SK-N-DZ (cell line): ENCODE data around the gene TMED5. TPM values are rescaled to one million over a fixed set of nuclear protein-coding genes. Genes with fewer than 3 reads are reported as not detected.
"Not testable (repeated sequence)": the region's sequence is repeated elsewhere in the genome, so short reads cannot be mapped to it uniquely, and the experiment has no call there.

Source experiments
- DNase-seq: peaks from one replicate; pipeline ENCODE4 v3.0.0-alpha.2; 2015; ENCODE audit warnings: low spot score
- polyA plus RNA-seq, 2 experiments: library from polyadenylated mRNA; depleted of rRNA; stranded (reverse); fragments of >200 nt; gene quantifications; 2 replicates each; pipeline ENCODE4 v1.2.3, GENCODE V29; 2014

Gene TMED5
- polyA plus RNA-seq (2014; cell fraction: cytosol; rRNA removed), result 36.6 and 37.6 TPM in 2 replicates
- polyA plus RNA-seq (2014; cell fraction: nucleus; rRNA removed), result 28.9 and 29.2 TPM in 2 replicates

DNA sequence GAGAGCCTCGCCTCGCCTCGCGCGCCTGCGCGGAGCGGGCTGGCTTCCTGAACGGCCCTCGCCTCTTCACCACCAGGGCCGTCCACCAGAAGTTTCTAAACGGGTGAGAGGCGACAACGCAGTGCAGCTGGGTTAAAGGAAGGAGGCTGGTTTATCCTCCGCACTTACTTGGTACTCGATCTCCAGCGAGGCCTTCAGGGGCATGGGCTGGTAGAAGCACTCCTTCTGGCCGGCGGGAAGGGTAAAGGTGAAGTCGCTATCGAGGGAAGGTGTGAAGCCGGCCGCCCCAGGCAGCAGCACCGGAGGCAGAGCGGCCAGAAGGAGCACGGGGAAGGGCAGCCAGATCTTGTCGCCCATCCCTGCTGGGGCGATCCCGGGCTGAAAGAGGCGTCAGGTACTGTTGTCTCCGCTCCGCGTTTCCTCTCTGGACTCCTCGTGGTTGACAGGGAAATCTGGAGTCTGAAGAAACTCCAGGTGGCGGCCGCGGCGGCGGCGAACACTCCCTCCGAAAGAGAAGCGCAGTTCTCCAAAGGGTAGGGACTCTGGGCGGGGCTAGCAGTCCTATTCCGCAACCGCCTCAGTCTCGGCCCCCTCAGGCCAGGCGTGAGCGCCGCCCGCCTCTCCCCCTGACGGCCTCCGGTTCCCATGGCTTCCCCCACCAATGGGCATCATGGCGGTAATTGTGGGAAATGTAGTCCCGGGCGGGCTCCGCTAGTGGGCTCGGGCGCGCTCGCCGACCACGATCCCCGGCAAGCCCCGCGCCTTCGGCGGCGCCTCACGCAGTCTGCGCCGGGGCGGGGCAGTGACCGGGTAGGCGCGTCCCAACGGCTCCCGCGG, at the start of gene TMED5:
Gene TMED5 (minus strand): TSS at position 528 of the 837 bp plus-strand sequence. CDS start 171 bp downstream, at position 357.
- peak; percentile 96 for DNase-seq

DNA sequence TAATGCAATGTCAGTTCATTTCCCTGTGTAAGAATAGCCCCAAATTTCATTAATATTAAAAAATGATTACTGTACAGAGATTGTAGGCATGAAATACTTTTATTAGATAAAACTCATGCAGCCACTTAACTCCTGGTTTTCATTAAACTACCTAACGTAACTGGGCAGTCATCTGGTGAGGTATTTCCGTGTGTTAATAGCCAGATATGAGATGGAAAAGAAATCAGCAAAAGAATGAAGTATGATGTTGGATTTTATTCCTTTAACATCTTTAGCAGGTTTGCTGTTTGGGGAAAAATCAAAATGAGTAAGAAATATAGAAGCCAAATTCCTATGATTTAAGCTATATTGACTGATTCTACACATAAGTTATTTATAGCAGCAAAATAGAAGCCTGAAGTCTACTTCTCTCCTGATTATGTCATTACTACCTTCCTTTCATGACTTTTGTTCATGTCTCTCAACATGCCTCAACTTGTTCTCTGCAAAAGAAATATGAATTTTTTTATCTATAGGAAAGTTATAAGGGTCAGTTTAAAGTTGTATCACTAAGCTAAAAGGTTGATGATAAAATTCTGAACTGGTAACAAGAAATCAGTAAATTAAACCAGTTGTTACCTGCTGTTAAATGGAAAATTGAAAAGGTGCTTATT, 42.9 kb upstream of the TMED5 start:
- DNase-seq, result no peak

DNA sequence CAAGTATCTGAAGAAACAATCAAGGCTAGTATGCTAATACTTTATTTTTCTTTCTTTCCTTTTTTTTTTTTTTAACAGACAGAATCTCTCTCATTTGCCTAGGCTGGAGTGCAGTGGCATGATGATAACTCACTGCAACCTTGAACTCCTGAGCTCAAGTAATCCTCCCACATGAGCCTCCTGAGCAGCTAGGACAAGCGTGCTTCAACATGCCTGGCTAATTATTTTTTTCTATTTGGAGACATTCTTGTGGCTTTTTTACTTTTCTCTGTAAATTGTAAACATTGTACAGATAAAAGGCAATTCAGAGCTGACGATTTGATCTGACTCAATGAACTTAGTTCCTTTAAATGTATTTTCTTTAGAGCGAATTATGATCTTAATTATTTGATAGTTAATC, 41.7 kb upstream of the TMED5 start:
- DNase-seq, result no peak

DNA sequence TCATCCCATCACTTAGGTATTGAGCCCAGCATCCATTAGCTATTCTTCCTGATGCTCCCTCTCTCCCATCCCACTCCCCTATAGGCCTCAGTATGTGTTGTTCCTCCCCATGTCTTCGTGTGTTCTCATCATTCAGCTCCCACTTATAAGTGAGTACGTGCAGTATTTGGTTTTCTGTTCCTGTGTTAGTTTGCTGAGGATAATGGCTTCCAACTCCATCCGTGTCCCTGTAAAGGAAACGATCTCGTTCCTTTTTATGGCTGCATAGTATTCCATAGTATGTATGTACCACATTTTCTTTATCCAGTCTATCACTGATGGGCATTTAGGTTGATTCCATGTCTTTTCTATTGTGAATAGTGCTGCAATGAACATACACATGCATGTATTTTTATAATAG, 40.5 kb upstream of the TMED5 start:
- DNase-seq, result not testable (repeated sequence)

DNA sequence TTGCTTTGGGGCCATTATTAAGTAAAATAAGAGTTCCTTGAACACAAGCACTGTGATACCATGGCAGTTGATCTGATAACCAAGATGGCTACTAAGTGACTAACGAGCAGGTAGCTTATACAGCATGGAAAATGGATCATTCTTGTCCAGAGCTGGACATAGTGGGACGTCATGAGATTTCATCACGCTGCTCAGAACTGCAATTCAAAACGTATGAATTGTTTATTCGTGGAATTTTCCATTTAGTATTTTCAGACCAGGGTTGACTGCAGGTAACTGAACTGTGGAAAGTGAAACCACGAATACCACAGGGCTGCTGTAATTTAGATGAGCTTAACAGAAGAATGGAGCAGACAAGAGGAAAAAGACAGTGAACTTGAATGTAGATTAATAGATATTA, 39.2 kb upstream of the TMED5 start:
- DNase-seq, result peak; percentile 0

DNA sequence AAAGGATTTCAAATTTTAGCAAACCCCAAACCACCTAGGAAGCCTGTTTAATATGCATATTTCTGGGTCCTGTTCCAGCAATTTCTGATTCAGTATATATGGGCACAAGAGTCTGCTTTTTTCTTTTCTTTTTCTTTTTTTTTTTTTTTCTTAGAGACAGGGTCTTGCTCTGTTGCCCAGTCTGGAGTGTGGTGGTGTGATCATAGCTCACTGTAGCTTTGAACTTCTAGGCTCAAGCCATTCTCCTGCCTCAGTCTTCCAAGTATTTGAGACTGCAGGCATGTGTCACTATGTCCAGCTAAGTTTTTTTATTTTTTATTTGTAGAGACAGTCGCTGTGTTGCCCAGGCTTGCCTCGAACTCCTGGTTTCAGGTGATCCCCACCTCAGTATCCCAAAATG, 35.1 kb upstream of the TMED5 start:
- no peak for DNase-seq

DNA sequence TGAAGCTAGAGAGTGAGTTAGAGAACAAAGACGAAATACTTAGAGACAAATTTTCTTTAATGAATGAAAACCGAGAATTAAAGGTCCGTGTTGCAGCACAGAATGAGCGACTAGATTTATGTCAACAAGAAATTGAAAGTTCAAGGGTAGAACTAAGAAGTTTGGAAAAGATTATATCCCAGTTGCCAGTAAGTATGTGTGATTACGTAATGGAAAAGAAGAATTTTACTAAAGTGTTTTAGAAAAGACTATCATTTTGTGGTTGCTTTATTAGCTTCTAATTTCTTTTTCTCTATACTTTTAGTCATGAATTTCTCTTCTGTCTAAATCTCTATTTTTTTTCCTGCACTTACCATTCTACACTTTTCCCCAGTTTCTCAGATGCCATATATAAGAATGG, 27.0 kb upstream of the TMED5 start:
- no peak for DNase-seq

DNA sequence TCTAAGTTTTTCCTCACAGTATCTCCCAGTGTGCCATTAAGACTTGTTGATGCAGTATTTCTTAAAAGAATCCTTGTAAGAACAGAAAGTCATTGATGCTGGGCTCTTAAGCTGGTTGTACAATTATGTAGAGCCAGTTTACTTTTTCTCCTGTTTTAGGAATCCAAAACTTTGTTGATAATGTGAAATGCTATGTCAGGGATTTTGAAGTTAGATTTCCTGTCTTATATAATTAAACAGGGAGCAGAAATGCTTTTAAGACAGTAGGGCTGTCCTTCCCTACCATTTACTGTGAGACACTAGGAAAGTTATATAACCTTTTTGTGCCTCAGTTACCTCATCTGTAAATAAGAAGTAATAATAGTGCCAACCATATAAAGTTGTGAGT, 26.3 kb upstream of the TMED5 start:
- DNase-seq, result no peak

DNA sequence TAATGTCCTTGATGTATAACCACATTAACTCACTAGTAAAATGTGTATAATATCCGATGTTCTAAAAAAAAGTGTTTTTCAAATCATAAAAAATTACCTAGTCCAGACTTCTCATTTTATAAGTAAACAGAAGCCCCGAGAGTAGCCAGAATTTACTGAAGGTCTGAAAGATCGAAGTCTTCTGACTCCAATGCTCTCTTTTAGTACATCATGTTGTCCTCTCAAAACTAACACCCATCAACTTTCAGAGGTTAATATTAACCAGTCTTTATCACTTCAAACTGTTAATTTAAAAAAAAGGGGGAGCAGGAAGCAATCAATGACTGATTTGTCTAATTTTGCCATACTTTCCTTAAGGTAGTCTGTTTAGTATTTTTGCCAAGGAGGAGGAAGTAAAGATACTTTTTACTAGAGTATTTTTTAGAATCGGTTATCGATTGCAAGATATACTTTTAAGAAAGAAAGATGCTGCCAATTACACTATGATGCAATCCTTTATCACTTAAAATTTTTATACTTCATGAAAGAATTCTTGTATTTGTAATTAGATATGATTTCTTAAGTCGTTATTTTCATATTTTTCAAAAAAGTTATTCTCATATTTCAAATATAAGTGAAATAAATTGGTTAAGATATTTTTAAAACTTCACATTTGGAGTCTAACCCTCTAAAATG, 25.8 kb upstream of the TMED5 start:
- no peak for DNase-seq

DNA sequence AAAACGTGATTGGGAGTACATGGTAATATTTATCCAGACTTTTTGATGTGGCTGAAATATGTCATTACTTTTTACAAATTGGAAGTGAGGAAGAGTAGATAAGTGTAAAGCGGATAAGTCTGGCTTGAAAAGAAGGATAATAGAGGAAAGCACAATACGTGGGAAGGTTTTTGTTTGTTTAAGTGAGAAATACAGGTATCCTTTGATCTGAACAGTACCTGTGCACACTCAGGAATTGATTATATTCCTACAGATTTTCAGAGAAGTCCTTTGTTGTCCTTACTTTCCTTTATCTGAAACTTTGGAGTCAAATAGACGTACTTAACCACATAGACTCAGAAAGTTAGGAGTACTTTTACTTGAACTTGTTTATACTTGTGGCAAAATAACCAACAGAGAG, 20.5 kb upstream of the TMED5 start:
- DNase-seq, result no peak

DNA sequence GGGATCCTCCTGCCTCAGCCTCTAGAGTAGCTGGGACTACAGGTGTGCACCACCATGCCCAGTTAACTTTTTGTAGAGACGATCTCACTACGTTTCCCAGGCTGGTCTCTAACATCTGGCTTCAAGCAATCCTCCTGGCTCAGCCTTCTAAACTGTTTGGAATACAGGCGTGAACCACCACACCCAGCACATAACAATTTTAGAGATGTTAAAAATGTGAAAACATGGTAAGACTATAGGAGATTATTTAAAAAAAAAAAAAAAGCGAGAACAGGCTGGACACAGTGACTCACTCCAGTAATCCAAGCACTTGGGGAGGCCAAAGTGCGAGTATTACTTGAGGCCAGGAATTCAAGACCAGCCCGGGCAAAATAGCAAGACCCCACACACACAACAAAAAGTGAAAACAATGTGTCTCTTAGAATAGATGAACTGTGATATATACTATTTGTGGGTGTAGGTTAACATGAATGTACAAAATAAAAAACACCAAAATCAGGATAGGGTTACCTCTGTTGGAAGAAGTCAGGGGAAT, 19.9 kb upstream of the TMED5 start:
- DNase-seq, result no peak

DNA sequence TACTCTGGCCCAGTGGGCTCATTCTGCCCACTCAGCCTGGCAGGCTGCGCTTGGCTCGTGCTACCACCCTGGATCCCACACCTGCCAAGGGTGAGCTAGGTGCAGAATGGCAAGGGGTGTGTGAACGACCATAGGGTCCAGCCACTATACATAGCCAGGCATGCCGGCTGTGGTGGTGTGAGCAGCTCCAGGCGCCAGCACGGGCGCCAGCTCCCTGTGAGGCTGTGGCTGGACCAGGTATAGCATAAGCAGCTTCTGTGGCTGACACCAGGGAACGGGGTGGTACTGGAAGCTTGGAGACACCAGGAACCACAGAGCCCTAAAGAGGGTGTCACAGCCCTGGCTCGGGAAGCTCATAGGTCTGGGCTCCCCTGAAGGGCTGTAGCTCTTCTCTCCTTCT, 18.9 kb upstream of the TMED5 start:
- no peak for DNase-seq

DNA sequence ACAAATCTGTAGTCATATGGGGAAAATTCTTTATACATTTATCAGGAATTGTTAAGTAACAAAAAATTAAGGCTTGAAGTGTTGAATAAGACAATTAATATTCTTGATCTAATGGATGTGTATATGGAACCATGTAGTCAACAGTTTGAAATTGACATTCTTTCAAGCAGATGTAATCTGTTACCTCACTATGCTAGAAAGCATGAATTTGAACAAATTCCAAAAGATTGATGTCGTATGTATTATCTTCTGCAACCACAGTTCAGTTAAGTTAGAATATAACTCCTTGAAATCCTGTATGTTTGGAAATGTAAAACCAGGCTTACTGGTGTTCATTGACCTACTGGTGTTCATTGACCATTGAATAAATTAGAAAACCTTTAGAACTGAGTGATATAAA, 16.4 kb upstream of the TMED5 start:
- DNase-seq, result no peak

DNA sequence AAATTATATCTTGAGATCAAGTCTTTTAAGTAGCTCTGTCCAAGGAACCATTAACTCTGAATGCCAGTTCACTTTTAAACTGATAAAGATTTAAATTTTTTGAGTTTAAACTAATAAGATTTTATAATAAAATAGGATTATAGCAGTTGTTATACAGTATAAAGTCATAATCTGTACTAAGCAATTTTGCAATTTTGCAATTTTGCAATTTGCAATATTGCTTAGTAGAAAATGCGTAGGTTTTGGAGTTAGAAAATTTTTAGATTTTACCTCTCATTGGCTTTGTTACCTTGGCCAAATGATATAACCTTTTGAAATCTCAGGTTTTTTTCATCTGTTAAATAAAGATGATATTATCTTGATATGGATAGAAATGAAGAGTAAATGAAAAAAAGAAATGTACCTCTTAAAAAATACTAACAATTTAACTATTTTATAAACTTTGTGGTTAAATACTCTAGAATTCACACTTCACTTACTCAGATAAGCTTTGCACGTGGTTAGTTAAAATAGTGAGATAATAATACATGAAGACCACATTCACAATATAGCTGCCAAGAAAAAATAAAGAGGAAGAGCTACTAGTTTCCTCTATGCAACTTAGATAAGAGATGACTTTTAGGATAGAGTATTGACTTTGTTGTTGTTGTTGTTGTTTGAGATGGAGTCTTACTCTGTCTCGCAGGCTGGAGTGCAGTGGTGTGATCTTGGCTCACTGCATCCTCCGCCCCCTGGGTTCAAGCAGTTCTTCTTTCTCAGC, 14.2 kb upstream of the TMED5 start:
- DNase-seq, result no peak

DNA sequence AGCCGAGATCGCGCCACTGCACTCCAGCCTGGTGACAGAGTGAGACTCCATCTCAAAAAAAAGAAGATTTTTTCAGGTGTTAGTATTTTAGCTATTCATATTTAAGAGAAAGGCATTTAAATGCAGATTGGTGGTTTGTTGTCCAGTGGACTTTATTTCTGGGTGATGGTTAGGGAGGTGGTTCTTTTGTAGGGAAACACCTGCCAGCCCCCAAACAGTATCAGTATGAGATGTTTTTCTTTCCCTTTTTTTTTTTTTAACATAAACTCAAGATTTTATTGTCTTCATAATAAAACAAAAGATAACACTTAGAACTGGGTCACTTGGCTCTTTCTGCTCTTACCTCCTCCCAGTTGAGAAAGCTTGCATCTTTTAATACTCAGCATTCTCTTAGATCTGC, 10.2 kb upstream of the TMED5 start:
- no peak for DNase-seq

DNA sequence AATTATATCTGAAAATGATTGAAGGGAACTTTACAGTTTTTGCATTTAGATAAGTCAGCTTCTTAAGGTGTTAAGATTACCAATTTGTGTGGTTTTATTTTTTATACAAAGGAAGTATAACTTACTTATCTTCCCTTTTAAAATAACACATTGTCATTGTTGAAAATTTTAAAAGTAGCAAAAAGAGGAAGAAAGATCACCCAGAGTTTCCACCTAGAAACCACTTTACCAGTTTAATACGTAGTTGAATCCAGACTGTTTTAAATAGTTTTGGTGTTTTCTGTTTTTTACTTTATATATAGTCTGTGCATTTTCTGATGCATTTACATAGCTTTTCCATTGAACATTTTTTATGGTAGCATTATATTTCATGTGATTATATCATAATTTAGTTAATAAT, 6.5 kb upstream of the TMED5 start:
- DNase-seq, result no peak

DNA sequence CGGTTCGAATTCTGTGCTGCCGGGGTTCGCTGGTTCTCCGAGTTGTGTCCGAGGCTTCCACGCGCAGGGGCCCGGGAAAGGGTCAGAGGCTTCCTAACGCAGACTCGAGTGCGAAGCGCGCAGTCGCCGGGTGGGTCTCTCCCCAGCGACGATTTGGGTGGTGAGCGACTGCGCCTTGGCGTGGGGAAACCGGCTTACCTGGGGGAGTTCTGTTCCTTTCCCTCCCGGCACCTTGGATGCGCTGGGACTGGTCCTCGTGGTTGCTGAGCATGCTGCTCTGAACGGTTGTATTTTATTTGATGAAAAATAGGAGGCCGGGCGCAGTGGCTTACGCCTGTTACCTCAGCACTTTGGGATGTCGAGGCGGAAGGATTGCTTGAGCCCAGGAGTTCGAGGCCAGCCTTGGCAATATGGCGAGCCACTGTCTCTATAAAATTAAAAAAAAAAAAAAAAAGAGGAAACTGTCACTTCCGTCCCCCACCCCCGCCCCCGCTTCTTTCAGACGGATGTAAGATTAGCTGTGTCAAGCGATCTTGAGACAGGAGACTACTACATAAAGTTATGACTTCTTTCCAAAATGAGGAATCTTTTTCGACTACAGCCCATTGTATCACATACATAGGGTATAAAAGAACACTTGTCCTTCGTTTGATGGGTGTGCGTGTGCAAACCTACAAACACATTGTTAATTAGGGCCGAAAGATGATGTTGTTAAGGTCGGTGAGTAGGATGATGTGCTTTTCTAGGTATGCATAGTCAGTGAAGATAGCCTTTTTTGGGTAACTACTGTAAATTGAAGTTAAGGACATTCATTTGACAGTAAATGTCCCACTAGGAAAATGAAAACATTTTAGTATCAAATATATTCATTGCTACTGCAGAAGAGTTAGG, 755 bp upstream of the TMED5 start, which contains the start of gene CCDC18:
Gene CCDC18 (plus strand): TSS at position 2 of the 891 bp plus-strand sequence. CDS start 2,638 bp downstream, outside the sequence.
- peak; percentile 3 for DNase-seq

DNA sequence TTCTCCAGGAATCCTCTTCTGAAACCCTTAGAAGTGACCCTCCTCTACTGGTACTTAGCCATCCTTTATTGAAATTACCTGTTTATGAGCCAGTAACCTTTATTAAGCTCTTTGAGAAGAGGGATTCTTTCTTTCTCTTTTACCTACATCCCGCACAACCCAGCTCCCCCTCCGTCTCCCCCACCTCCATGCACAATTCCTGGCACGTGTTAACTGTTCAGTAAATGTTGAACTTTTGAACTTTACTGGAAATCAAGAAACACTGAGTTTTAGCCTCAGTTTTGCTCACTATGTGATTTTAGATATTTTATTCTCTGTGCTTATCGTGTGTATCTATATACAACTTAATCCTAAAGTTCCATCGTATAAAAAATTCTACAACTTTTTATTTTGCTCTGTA, 1.8 kb downstream of the TMED5 start:
- DNase-seq, result no peak

DNA sequence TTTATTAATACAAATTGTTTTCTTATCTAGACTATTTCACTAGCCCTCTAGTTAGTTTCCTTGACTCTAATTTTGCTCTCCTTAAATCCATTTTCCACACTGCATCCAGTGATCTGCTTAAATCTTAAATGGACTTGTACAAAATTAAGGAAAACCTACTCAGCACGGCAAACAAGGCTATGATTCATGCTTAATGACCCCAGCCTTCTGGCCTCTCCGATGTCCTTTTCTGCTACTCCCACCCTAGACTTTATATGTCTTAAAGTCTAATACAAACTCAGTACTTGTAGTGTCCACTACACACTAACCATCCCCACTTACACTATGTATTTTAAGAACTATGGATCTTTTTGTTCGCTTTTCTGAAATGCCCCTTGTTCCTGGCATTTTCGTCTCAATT, 2.2 kb downstream of the TMED5 start:
- no peak for DNase-seq

DNA sequence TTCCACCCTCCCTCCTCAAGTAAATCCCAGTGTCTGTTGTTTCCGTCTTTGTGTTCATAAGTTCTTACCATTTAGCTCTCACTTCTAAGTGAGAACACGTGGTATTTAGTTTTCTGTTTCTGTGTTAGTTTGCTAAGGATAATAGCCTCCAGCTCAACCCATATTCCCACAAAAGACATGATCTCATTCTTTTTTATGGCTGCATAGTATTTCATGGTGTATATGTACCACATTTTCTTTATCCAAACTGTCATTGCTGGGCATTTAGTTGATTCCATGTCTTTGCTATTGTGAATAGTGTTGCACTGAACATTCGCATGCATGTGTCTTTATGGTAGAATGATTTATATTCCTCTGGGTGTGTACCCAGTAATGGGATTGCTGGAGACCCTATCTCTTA, 5.6 kb downstream of the TMED5 start:
- not testable (repeated sequence) for DNase-seq
